Measurements from ENCODE around the gene NUDCD3.

- TF ChIP-seq EZH2phosphoT487 (IDR thresholded peaks at IDR 0.05; ENCODE audit: low read depth, severe bottlenecking, unreplicated experiment) (no peak), CTCF (IDR thresholded peaks at IDR 0.05; ENCODE audit: poor library complexity) (peak; percentile 36)
Observed at GRCh38 chr7:44534501-44534900, 44.0 kb upstream of the NUDCD3 start.
